ENCODE data around the gene SNX32. TPM values are rescaled to one million over a fixed set of nuclear protein-coding genes. Genes with fewer than 3 reads are reported as not detected.

Gene SNX32
- total RNA-seq, 2 experiments from 2014 or later = 0.44 to 1.6 TPM

GRCh38 chr11:65871811-65872548, 38.2 kb downstream of the SNX32 start:
- ChIA-PET CTCF (interaction anchor here (1.6 to 18.4 kb wide), 3 partner anchors 12 to 160 kb away, joined by 3 to 584 read pairs (median 90); partner anchors contain the start of genes CCDC85B, CTSW, FIBP and KAT5), POLR2A (interaction anchor here (0.8 to 6.6 kb wide), 8 partner anchors 9 to 396 kb away, joined by 3 to 143 read pairs (median 6); partner anchors contain the start of genes CCDC85B, CFL1, CTSW and KAT5)
- Mint-ChIP-seq H3K4me1 (ENCODE audit: low read depth) (peaks cover 59% of the 10 kb centered on the region), H3K36me3 (ENCODE audit: low read depth) (peaks cover 10% of the 10 kb centered on the region), H3K27ac (peak overlapping the region; percentile 60), H3K27me3 (ENCODE audit: low read depth) (peaks cover 5% of the 10 kb centered on the region), H3K4me3 (peak overlapping the region; percentile 40), H3K9me3 (ENCODE audit: insufficient read depth) (no peaks in the 10 kb centered on the region)
- no peak for ATAC-seq
- no peak for DNase-seq

GRCh38 chr11:65872586-65873317, 39.0 kb downstream of the SNX32 start, which contains the start of gene EFEMP2:
Gene EFEMP2 (minus strand): TSS chr11:65872800. CDS start chr11:65872354, 446 bp downstream.
- peak within 1 kb of the TSS; percentile 83 for H3K27ac Mint-ChIP-seq
- ATAC-seq (no peak), DNase-seq (no peak)
- no peaks in the 10 kb centered on the region for H3K9me3 Mint-ChIP-seq (ENCODE audit: insufficient read depth)
- CTCF ChIA-PET = interaction anchor here (2.0 to 18.4 kb wide), 3 partner anchors 12 to 13 kb away, joined by 25 to 584 read pairs (median 90); partner anchors contain the start of genes CCDC85B, CTSW, FIBP and MUS81
- POLR2A ChIA-PET = interaction anchor here (0.8 to 6.6 kb wide), 7 partner anchors 8 to 31 kb away, joined by 3 to 143 read pairs (median 10); partner anchors contain the start of genes CCDC85B, CFL1, CTSW and FIBP
- H3K4me3 Mint-ChIP-seq = peak within 1 kb of the TSS; percentile 83
- peaks cover 2% of the 10 kb centered on the region for H3K36me3 Mint-ChIP-seq (ENCODE audit: low read depth)
- H3K27me3 Mint-ChIP-seq (ENCODE audit: low read depth) = peaks cover 5% of the 10 kb centered on the region
- peaks cover 60% of the 10 kb centered on the region for H3K4me1 Mint-ChIP-seq (ENCODE audit: low read depth)

- Mint-ChIP-seq H3K4me1 (ENCODE audit: low read depth) (peaks cover 67% of the 10 kb centered on the region), H3K36me3 (ENCODE audit: low read depth) (no peaks in the 10 kb centered on the region), H3K9me3 (ENCODE audit: insufficient read depth) (no peaks in the 10 kb centered on the region), H3K27me3 (ENCODE audit: low read depth) (peaks cover 5% of the 10 kb centered on the region), H3K4me3 (peak overlapping the region; percentile 83), H3K27ac (peak overlapping the region; percentile 83)
- POLR2A ChIA-PET = interaction anchor here (0.8 to 6.6 kb wide), 7 partner anchors 11 to 30 kb away, joined by 3 to 143 read pairs (median 5); partner anchors contain the start of genes CCDC85B, CFL1, FIBP and MUS81
- DNase-seq (peak; percentile 96), ATAC-seq (peak; percentile 88)
- CTCF ChIA-PET = interaction anchor here (1.2 to 18.4 kb wide), 3 partner anchors 12 to 162 kb away, joined by 4 to 584 read pairs (median 25); partner anchors contain the start of genes CCDC85B, CTSW, FIBP and KAT5
Observed at GRCh38 chr11:65873318-65874156, 39.8 kb downstream of the SNX32 start.

- Mint-ChIP-seq H3K36me3 (ENCODE audit: low read depth) (peaks cover 38% of the 10 kb centered on the region), H3K27ac (peak within 1 kb of the TSS; percentile 93), H3K9me3 (ENCODE audit: insufficient read depth) (no peaks in the 10 kb centered on the region), H3K4me1 (ENCODE audit: low read depth) (peaks cover 80% of the 10 kb centered on the region), H3K4me3 (peak within 1 kb of the TSS; percentile 93), H3K27me3 (ENCODE audit: low read depth) (no peaks in the 10 kb centered on the region)
- POLR2A ChIA-PET = interaction anchor here (1.2 to 19.3 kb wide), 5 partner anchors 9 to 25 kb away, joined by 3 to 305 read pairs (median 20); partner anchors contain the start of genes CCDC85B, CFL1, FIBP and MUS81
- DNase-seq (peak; percentile 79), ATAC-seq (peak; percentile 80)
- CTCF ChIA-PET = interaction anchor here (1.4 to 19.5 kb wide), 3 partner anchors 10 to 52 kb away, joined by 4 to 584 read pairs (median 44); partner anchors contain the start of genes CCDC85B, CFL1, EFEMP2 and FIBP
Observed at GRCh38 chr11:65879617-65880016, 45.9 kb downstream of the SNX32 start, which contains the start of gene CTSW. Gene CTSW (plus strand): TSS chr11:65879837. CDS start chr11:65879855, 18 bp downstream.

GRCh38 chr11:65880027-65880426, 46.3 kb downstream of the SNX32 start:
- H3K4me3 Mint-ChIP-seq = peak overlapping the region; percentile 93
- H3K27me3 Mint-ChIP-seq (ENCODE audit: low read depth) = no peaks in the 10 kb centered on the region
- POLR2A ChIA-PET = interaction anchor here (1.2 to 19.3 kb wide), 5 partner anchors 9 to 26 kb away, joined by 3 to 305 read pairs (median 20); partner anchors contain the start of genes CCDC85B, CFL1, FIBP and MUS81
- CTCF ChIA-PET = interaction anchor here (0.6 to 19.5 kb wide), 3 partner anchors 10 to 1676 kb away, joined by 3 to 584 read pairs (median 44); partner anchors contain the start of genes CCDC85B, CFL1, EFEMP2 and FIBP
- no peaks in the 10 kb centered on the region for H3K9me3 Mint-ChIP-seq (ENCODE audit: insufficient read depth)
- no peak for DNase-seq
- ATAC-seq = no peak
- H3K4me1 Mint-ChIP-seq (ENCODE audit: low read depth) = peaks cover 84% of the 10 kb centered on the region
- peaks cover 42% of the 10 kb centered on the region for H3K36me3 Mint-ChIP-seq (ENCODE audit: low read depth)
- H3K27ac Mint-ChIP-seq = peak overlapping the region; percentile 93

GRCh38 chr11:65880844-65881421, 47.2 kb downstream of the SNX32 start:
- Mint-ChIP-seq H3K4me1 (ENCODE audit: low read depth) (peaks cover 92% of the 10 kb centered on the region), H3K27me3 (ENCODE audit: low read depth) (no peaks in the 10 kb centered on the region), H3K27ac (peak overlapping the region; percentile 93), H3K36me3 (ENCODE audit: low read depth) (peaks cover 48% of the 10 kb centered on the region), H3K9me3 (ENCODE audit: insufficient read depth) (no peaks in the 10 kb centered on the region), H3K4me3 (peak overlapping the region; percentile 93)
- ChIA-PET CTCF (interaction anchor here (0.5 to 19.5 kb wide), 7 partner anchors 9 to 172 kb away, joined by 3 to 584 read pairs (median 7); partner anchors contain the start of genes CCDC85B, CFL1, EFEMP2 and FIBP), POLR2A (interaction anchor here (0.6 to 19.3 kb wide), 7 partner anchors 9 to 170 kb away, joined by 3 to 305 read pairs (median 3); partner anchors contain the start of genes CCDC85B, CFL1, FIBP and MUS81)
- ATAC-seq (peak; percentile 6), DNase-seq (no peak)

- peaks cover 57% of the 10 kb centered on the region for H3K36me3 Mint-ChIP-seq (ENCODE audit: low read depth)
- DNase-seq (no peak), ATAC-seq (no peak)
- H3K4me1 Mint-ChIP-seq (ENCODE audit: low read depth) = peaks cover 92% of the 10 kb centered on the region
- ChIA-PET CTCF (interaction anchor here (0.8 to 19.5 kb wide), 6 partner anchors 7 to 123 kb away, joined by 3 to 584 read pairs (median 7); partner anchors contain the start of genes CCDC85B, CFL1, EFEMP2 and FIBP), POLR2A (interaction anchor here (2.9 to 19.3 kb wide), 2 partner anchors 11 to 28 kb away, joined by 20 to 305 read pairs; partner anchors contain the start of genes CFL1 and MUS81)
- no peaks in the 10 kb centered on the region for H3K27me3 Mint-ChIP-seq (ENCODE audit: low read depth)
- H3K4me3 Mint-ChIP-seq = peak overlapping the region; percentile 93
- no peaks in the 10 kb centered on the region for H3K9me3 Mint-ChIP-seq (ENCODE audit: insufficient read depth)
- peak overlapping the region; percentile 93 for H3K27ac Mint-ChIP-seq
Observed at GRCh38 chr11:65882120-65883057, 48.6 kb downstream of the SNX32 start.

- Mint-ChIP-seq H3K4me1 (ENCODE audit: low read depth) (peaks cover 87% of the 10 kb centered on the region), H3K36me3 (ENCODE audit: low read depth) (peaks cover 58% of the 10 kb centered on the region), H3K27me3 (ENCODE audit: low read depth) (no peaks in the 10 kb centered on the region), H3K9me3 (ENCODE audit: insufficient read depth) (no peaks in the 10 kb centered on the region), H3K27ac (peak overlapping the region; percentile 93), H3K4me3 (peak overlapping the region; percentile 18)
- no peak for ATAC-seq
- POLR2A ChIA-PET = interaction anchor here (1.5 to 19.3 kb wide), 2 partner anchors 29 to 105 kb away, joined by 6 to 305 read pairs; partner anchors contain the start of genes CFL1 and MUS81
- no peak for DNase-seq
- CTCF ChIA-PET = interaction anchor here (1.4 to 19.5 kb wide), 17 partner anchors 11 to 245 kb away, joined by 4 to 584 read pairs (median 15); partner anchors contain the start of genes AP5B1, CFL1, EFEMP2 and FOSL1
Observed at GRCh38 chr11:65883058-65883761, 49.4 kb downstream of the SNX32 start.
